Spleen (tissue), 7 donors: Measurements from ENCODE around the gene ANOS1.

Experiments
- CTCF ChIP-seq, 11 experiments: fragments of 200-600 bp in 7 of 11; fragments of 450-650 bp in 4 of 11; sonication (generic) in 4 of 11; IDR thresholded peaks in 8 of 11; conservative IDR thresholded peaks in 3 of 11; 1 replicate in 7 of 11; 2 replicates in 4 of 11; pipeline versions ENCODE4 v1.4.0 to v1.8.0; 2016 to 2021; ENCODE audit warnings: antibody characterized with exemption in 11 of 11, inconsistent platforms in 4 of 11, mild to moderate bottlenecking in 1 of 11
- POLR2A ChIP-seq, 3 donors: fragments of 450-650 bp; IDR thresholded peaks; one replicate each; pipeline ENCODE4 v1.5.1; 2017; ENCODE audit warnings: antibody characterized with exemption in 3 of 3, mild to moderate bottlenecking in 1 of 3
- donor health status: DM: no; HTN: no; CAD: no; lungs with moderate emphysema.
- donor health status: DM: no; HTN: no; CAD: no.
- donor health status: DM: no; HTN: no; CAD: no.

GRCh38 chrX:8755116-8755515 is 23.2 kb upstream of the ANOS1 start:
- no peak for TF ChIP-seq POLR2A (IDR thresholded peaks at IDR 0.05)
- TF ChIP-seq CTCF (IDR thresholded peaks at IDR 0.05 in 8 of 11, conservative IDR thresholded peaks at IDR 0.05 in 3 of 11): no peak
